Activated CD4-positive, alpha-beta T cell treated with anti-CD3 and anti-CD28 coated beads, Interleukin-2, amount 50 U/mL, for 48 hours (primary cell): ENCODE data around the gene NLE1.
"Not testable (repeated sequence)": the region's sequence is repeated elsewhere in the genome, so short reads cannot be mapped to it uniquely, and the experiment has no call there.

Experiments
- DNase-seq, 2 experiments: peaks; one replicate each; pipeline ENCODE4 v3.0.0-alpha.2; 2020

The NLE1 gene

GRCh38 chr17:35141681-35142466 lies at the start of gene NLE1:
NLE1 (minus strand) TSS chr17:35142303; CDS start chr17:35142275, 28 bp downstream.
- peak; percentile 91 to 92 for DNase-seq

- no peak for DNase-seq
These were observed 49.0 kb upstream of the NLE1 start for GRCh38 chr17:35191001-35191695.

- no peak for DNase-seq
These were observed 47.2 kb upstream of the NLE1 start for GRCh38 chr17:35189291-35189690.

- no peak for DNase-seq
These were observed 46.0 kb upstream of the NLE1 start for GRCh38 chr17:35188111-35188510.

GRCh38 chr17:35187481-35187880 lies 45.4 kb upstream of the NLE1 start:
- no peak for DNase-seq

GRCh38 chr17:35185849-35186248 lies 43.7 kb upstream of the NLE1 start:
- DNase-seq = no peak

GRCh38 chr17:35184274-35184673 lies 42.2 kb upstream of the NLE1 start:
- DNase-seq = no peak

- DNase-seq = peak in 1 of 2 experiments; percentile 23
These were observed 41.2 kb upstream of the NLE1 start for GRCh38 chr17:35183332-35183731.

GRCh38 chr17:35179379-35179778 lies 37.3 kb upstream of the NLE1 start:
- DNase-seq = not testable (repeated sequence)

GRCh38 chr17:35176897-35177296 lies 34.8 kb upstream of the NLE1 start:
- no peak for DNase-seq

- no peak for DNase-seq
These were observed 33.7 kb upstream of the NLE1 start for GRCh38 chr17:35175638-35176415.

GRCh38 chr17:35174835-35175334 lies 32.8 kb upstream of the NLE1 start:
- DNase-seq = no peak

GRCh38 chr17:35172321-35172720 lies 30.2 kb upstream of the NLE1 start:
- DNase-seq = not testable (repeated sequence)

- DNase-seq = no peak
These were observed 29.7 kb upstream of the NLE1 start for GRCh38 chr17:35171834-35172233.

- DNase-seq = peak in 1 of 2 experiments; percentile 18
These were observed 29.1 kb upstream of the NLE1 start for GRCh38 chr17:35170968-35171771.

GRCh38 chr17:35169835-35170363 lies 27.8 kb upstream of the NLE1 start:
- DNase-seq = no peak

GRCh38 chr17:35167666-35168065 lies 25.6 kb upstream of the NLE1 start:
- no peak for DNase-seq

GRCh38 chr17:35167046-35167445 lies 24.9 kb upstream of the NLE1 start:
- no peak for DNase-seq

- DNase-seq = no peak
These were observed 24.4 kb upstream of the NLE1 start for GRCh38 chr17:35166526-35166925.

GRCh38 chr17:35164716-35165115 lies 22.6 kb upstream of the NLE1 start:
- DNase-seq = no peak

GRCh38 chr17:35163886-35164285 lies 21.8 kb upstream of the NLE1 start:
- DNase-seq = no peak

GRCh38 chr17:35162755-35163154 lies 20.7 kb upstream of the NLE1 start:
- DNase-seq = no peak
